LNCaP clone FGC (cell line): ENCODE results near the gene FNBP1L.
"Not testable (repeated sequence)": the region's sequence is repeated elsewhere in the genome, so short reads cannot be mapped to it uniquely, and the experiment has no call there.

Source experiments
- DNase-seq: peaks from one replicate; pipeline ENCODE4 v3.0.0-alpha.2; 2011; ENCODE audit warnings: low read depth
- H3K4me3 ChIP-seq: 2 replicates; pipeline ENCODE4 v1.5.1; 2011; ENCODE audit warnings: mild to moderate bottlenecking, low read depth, low read length, control low read depth
- CTCF ChIP-seq: IDR thresholded peaks from 2 replicates; pipeline ENCODE4 v1.5.1; 2012; ENCODE audit warnings: mild to moderate bottlenecking; ENCODE audit not compliant: control insufficient read depth, insufficient read depth; ENCODE audit errors: extremely low read depth

FNBP1L gene

GRCh38 chr1:93552741-93553455 is 105.0 kb downstream of the FNBP1L start:
- H3K4me3 ChIP-seq: no peak overlapping the region
- no peak for TF ChIP-seq CTCF
- no peak for DNase-seq

GRCh38 chr1:93553886-93554490 is 106.1 kb downstream of the FNBP1L start:
- peak; percentile 97 for DNase-seq
- not testable (repeated sequence) for H3K4me3 ChIP-seq

- no peak for TF ChIP-seq CTCF
- no peak overlapping the region for H3K4me3 ChIP-seq
- DNase-seq: no peak
Measured at GRCh38 chr1:93554883-93555872, 107.3 kb downstream of the FNBP1L start.

GRCh38 chr1:93556291-93556690 is 108.4 kb downstream of the FNBP1L start:
- H3K4me3 ChIP-seq: no peak overlapping the region
- no peak for TF ChIP-seq CTCF
- DNase-seq: no peak

- no peak for TF ChIP-seq CTCF
- no peak for DNase-seq
- no peak overlapping the region for H3K4me3 ChIP-seq
Measured at GRCh38 chr1:93559045-93559444, 111.1 kb downstream of the FNBP1L start.

GRCh38 chr1:93559695-93560094 is 111.8 kb downstream of the FNBP1L start:
- TF ChIP-seq CTCF: no peak
- no peak for DNase-seq
- no peak overlapping the region for H3K4me3 ChIP-seq

- TF ChIP-seq CTCF: no peak
- DNase-seq: no peak
- H3K4me3 ChIP-seq: no peak overlapping the region
Measured at GRCh38 chr1:93565496-93566206, 117.7 kb downstream of the FNBP1L start.
